ENCODE measurements around the gene PRSS53.

The PRSS53 gene

GRCh38 chr16:31093132-31093703 lies 4.5 kb upstream of the PRSS53 start:
- DNase-seq (ENCODE audit: low read depth in 2 of 2), result no peak

- no peak for DNase-seq (ENCODE audit: low read depth in 2 of 2)
Measured at GRCh38 chr16:31092330-31092729, 3.6 kb upstream of the PRSS53 start.

DNA sequence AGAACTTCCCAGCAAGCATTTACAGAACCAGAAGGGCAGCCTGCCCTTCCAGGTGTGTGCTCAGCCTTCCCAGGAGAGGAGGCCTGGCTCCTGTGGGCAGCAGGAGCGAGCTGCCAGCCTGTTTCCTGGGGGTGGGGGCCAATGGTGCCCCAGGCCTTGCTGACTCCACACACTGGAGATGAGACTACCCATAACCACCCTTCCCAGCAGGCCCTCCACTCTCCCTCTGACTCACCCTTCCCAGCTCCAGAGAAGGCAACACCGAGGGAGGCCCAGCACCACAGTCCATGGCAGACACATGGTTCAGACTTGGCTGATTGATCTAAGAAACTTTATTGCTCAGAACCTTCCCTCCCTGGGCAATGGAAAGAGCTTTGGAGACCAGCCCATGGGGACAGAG lies 1.8 kb upstream of the PRSS53 start:
- no peak for DNase-seq (ENCODE audit: low read depth in 2 of 2)

DNA sequence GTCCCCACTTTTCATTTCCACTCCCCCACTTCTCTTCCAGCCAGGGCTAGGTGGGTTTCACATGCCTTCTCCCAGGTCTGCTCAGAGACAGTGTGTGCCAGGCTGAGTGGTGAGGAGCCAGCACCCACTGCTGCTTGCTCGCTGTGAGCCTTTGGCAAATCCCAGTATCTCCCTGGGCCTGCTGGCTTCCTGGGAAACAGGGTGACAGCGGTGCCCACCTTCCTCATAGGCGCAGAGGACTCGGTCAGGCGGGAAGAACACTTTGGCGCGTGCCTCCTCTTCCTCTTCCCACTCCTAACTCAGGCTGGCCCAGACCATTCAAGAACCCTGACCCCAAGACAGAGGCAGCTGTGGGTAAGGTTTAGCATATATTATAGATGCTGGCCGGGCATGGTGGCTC lies 456 bp upstream of the PRSS53 start:
- no peak for DNase-seq (ENCODE audit: low read depth in 2 of 2)

GRCh38 chr16:31087971-31088370 lies 772 bp downstream of the PRSS53 start:
- DNase-seq (ENCODE audit: low read depth in 2 of 2), result no peak

DNA sequence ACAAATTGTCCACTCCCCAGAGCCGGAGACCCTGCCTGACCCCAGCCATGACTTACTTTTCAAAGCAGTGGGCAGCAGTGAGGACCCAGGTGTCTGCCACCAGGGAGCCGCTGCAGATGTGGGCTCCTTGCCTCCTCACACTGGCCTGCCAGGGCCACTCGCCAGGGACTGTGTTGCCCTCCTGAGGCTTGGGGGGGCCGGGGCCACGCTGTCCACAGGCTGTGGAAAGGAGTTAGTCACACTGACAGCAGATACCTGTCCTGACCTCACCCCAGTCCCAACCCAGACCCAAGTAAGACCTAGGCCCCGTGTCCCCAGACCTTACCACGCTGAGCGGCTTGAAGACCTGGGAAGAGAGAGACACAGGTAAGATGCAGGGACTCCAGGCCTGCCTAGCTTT lies 1.3 kb downstream of the PRSS53 start:
- no peak for DNase-seq (ENCODE audit: low read depth in 2 of 2)

DNA sequence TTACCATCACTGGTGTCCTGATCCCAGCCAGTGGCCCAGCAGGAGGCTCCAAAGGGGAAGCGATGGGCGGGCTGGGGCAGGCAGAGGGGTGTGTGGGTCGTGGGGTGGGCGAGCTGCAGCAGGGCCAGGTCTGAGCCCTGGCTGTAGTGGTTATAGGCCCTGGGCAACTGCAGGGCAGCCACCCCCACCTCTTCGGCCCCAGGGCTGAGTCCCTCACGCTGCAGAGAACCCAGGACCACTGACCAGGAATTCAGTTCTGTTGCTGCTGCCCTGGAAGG lies 2.2 kb downstream of the PRSS53 start:
- DNase-seq (ENCODE audit: low read depth in 2 of 2), result no peak

- DNase-seq (ENCODE audit: low read depth in 2 of 2), result no peak
Measured at GRCh38 chr16:31085873-31086628, 2.7 kb downstream of the PRSS53 start.

GRCh38 chr16:31085411-31085810 lies 3.3 kb downstream of the PRSS53 start:
- DNase-seq (ENCODE audit: low read depth in 2 of 2), result no peak

- no peak for DNase-seq (ENCODE audit: low read depth in 2 of 2)
Measured at GRCh38 chr16:31084584-31085302, 4.0 kb downstream of the PRSS53 start.

DNA sequence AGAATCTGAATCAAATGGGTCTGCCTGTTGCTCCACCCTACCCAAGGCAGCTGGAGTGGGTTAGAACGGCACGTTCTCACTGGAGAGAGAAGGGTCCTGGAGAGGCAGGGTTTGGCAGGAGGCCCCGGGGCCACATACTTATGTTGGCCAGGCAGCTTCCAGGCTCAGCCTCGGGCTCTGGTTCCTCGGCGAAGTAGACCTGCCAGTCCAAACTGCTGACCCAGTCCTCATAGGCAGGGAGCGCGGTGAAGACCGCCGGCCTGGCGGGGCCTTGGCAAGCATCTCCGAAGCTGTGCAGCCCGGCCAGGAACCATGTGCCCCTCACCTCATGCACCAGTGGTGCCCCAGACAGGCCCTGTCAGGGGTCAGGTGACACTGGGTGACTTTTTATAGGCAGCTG lies 4.8 kb downstream of the PRSS53 start:
- DNase-seq (ENCODE audit: low read depth in 2 of 2), result no peak

- no peak for DNase-seq (ENCODE audit: low read depth in 2 of 2)
Measured at GRCh38 chr16:31083556-31083955, 5.2 kb downstream of the PRSS53 start.

- DNase-seq (ENCODE audit: low read depth in 2 of 2), result no peak
Measured at GRCh38 chr16:31083081-31083480, 5.7 kb downstream of the PRSS53 start.

GRCh38 chr16:31082368-31083045 lies 6.2 kb downstream of the PRSS53 start:
- DNase-seq (ENCODE audit: low read depth in 2 of 2), result no peak

- no peak for DNase-seq (ENCODE audit: low read depth in 2 of 2)
Measured at GRCh38 chr16:31081428-31082351, 7.1 kb downstream of the PRSS53 start.

GRCh38 chr16:31080756-31081419 lies 7.9 kb downstream of the PRSS53 start:
- no peak for DNase-seq (ENCODE audit: low read depth in 2 of 2)

DNA sequence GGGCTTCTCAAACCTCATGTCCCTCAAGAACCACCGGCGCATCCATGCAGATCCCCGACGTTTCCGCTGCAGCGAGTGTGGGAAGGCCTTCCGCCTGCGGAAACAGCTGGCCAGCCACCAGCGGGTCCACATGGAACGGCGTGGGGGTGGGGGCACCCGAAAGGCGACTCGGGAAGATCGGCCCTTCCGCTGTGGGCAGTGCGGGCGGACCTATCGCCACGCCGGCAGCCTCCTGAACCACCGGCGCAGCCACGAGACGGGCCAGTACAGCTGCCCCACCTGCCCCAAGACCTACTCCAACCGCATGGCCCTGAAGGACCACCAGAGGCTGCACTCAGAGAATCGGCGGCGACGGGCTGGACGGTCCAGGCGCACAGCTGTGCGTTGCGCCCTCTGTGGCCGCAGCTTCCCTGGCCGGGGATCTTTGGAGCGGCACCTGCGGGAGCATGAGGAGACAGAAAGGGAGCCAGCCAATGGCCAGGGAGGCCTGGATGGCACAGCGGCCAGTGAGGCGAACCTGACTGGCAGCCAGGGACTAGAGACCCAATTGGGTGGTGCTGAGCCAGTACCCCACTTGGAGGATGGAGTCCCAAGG lies 8.6 kb downstream of the PRSS53 start:
- DNase-seq (ENCODE audit: low read depth in 2 of 2), result no peak

DNA sequence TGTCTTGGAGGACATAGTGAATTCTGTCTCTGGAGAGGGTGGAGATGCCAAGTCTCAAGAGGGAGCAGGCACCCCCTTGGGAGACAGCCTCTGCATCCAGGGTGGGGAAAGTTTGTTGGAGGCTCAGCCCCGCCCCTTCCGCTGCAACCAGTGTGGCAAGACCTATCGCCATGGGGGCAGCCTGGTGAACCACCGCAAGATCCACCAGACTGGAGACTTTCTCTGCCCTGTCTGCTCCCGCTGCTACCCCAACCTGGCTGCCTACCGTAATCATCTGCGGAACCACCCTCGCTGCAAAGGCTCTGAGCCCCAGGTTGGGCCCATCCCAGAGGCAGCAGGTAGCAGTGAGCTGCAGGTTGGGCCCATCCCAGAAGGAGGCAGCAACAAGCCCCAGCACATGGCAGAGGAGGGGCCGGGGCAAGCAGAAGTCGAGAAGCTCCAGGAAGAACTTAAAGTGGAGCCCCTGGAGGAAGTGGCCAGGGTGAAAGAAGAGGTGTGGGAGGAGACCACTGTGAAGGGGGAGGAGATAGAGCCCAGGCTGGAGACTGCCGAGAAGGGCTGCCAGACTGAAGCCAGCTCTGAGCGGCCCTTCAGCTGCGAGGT lies 9.3 kb downstream of the PRSS53 start:
- DNase-seq (ENCODE audit: low read depth in 2 of 2), result no peak

DNA sequence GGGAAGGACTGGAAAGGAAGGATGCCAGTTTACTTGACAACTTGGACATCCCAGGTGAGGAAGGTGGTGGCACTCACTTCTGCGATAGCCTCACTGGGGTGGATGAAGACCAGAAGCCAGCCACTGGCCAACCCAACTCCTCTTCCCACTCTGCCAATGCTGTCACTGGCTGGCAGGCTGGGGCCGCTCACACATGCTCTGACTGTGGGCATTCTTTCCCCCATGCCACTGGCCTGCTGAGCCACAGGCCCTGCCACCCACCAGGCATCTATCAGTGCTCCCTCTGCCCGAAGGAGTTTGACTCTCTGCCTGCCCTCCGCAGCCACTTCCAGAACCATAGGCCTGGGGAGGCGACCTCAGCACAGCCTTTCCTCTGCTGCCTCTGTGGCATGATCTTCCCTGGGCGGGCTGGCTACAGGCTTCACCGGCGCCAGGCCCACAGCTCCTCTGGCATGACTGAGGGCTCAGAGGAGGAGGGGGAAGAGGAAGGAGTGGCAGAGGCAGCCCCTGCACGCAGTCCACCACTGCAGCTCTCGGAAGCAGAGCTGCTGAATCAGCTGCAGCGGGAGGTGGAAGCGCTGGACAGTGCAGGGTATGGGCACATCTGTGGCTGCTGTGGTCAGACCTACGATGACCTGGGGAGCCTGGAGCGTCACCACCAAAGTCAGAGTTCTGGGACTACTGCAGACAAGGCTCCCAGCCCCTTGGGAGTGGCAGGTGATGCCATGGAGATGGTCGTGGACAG lies 10.0 kb downstream of the PRSS53 start:
- DNase-seq (ENCODE audit: low read depth in 2 of 2), result no peak
